Measurements from ENCODE around the gene CFAP221.

GRCh38 chr2:119592436-119592835, 48.2 kb downstream of the CFAP221 start:
- TF ChIP-seq, protein P1, sequence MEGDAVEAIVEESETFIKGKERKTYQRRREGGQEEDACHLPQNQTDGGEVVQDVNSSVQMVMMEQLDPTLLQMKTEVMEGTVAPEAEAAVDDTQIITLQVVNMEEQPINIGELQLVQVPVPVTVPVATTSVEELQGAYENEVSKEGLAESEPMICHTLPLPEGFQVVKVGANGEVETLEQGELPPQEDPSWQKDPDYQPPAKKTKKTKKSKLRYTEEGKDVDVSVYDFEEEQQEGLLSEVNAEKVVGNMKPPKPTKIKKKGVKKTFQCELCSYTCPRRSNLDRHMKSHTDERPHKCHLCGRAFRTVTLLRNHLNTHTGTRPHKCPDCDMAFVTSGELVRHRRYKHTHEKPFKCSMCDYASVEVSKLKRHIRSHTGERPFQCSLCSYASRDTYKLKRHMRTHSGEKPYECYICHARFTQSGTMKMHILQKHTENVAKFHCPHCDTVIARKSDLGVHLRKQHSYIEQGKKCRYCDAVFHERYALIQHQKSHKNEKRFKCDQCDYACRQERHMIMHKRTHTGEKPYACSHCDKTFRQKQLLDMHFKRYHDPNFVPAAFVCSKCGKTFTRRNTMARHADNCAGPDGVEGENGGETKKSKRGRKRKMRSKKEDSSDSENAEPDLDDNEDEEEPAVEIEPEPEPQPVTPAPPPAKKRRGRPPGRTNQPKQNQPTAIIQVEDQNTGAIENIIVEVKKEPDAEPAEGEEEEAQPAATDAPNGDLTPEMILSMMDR (IDR thresholded peaks at IDR 0.05): no peak
- TF ChIP-seq PBX3 (IDR thresholded peaks at IDR 0.05) (no peak), CHD2 (IDR thresholded peaks at IDR 0.05; ENCODE audit: low read length, partially characterized antibody) (no peak), KDM5A (IDR thresholded peaks at IDR 0.05) (no peak), EP300 (IDR thresholded peaks at IDR 0.05) (no peak)

Measured in A549 (cell line).